H9 (cell line): ENCODE data around the gene KIAA1614. TPM values are rescaled to one million over a fixed set of nuclear protein-coding genes. Genes with fewer than 3 reads are reported as not detected.

Experiments
- DNase-seq: peaks from one replicate; pipeline ENCODE4 v3.0.0-alpha.2; 2017
- H2AFZ ChIP-seq: one replicate; pipeline ENCODE4 v1.6.1; 2013; ENCODE audit warnings: mild to moderate bottlenecking, low read length, control low read depth, moderate library complexity
- H2AK5ac ChIP-seq: 2 replicates; pipeline ENCODE4 v1.6.1; 2013; ENCODE audit warnings: low read length, control low read depth, mixed read lengths; ENCODE audit not compliant: insufficient read length
- H2BK120ac ChIP-seq: one replicate; pipeline ENCODE4 v1.6.1; 2013; ENCODE audit warnings: low read depth, mild to moderate bottlenecking, low read length, control low read depth, inconsistent platforms; ENCODE audit not compliant: poor library complexity, severe bottlenecking
- H2BK12ac ChIP-seq: 2 replicates; pipeline ENCODE4 v1.6.1; 2013; ENCODE audit warnings: low read length, control low read depth, mixed read lengths, low read depth; ENCODE audit not compliant: insufficient read length
- H2BK15ac ChIP-seq: 2 replicates; pipeline ENCODE4 v1.6.1; 2013; ENCODE audit warnings: low read depth, low read length, control low read depth
- H2BK20ac ChIP-seq: one replicate; pipeline ENCODE4 v1.6.1; 2013; ENCODE audit warnings: low read depth, mild to moderate bottlenecking, low read length, control low read depth, inconsistent platforms; ENCODE audit not compliant: poor library complexity, severe bottlenecking
- H2BK5ac ChIP-seq: 2 replicates; pipeline ENCODE4 v1.6.1; 2013; ENCODE audit warnings: low read length, control low read depth, mixed read lengths; ENCODE audit not compliant: insufficient read length
- H3K14ac ChIP-seq: 2 replicates; pipeline ENCODE4 v1.6.1; 2013; ENCODE audit warnings: low read length, control low read depth; ENCODE audit not compliant: insufficient read depth
- H3K18ac ChIP-seq: 2 replicates; pipeline ENCODE4 v1.6.1; 2013; ENCODE audit warnings: low read depth, mild to moderate bottlenecking, mixed read lengths, low read length, control low read depth; ENCODE audit not compliant: insufficient read length
- H3K23ac ChIP-seq: 2 replicates; pipeline ENCODE4 v1.6.1; 2013; ENCODE audit warnings: low read length, control low read depth, mixed read lengths, low read depth; ENCODE audit not compliant: insufficient read length
- H3K23me2 ChIP-seq: 2 replicates; pipeline ENCODE4 v1.6.1; 2013; ENCODE audit warnings: low read depth, mild to moderate bottlenecking, mixed read lengths, low read length, control low read depth; ENCODE audit not compliant: insufficient read length, poor library complexity, severe bottlenecking
- H3K27ac ChIP-seq: 2 replicates; pipeline ENCODE4 v1.5.1; 2013; ENCODE audit warnings: low read length, control low read depth, mixed read lengths, low read depth; ENCODE audit not compliant: insufficient read length
- H3K27me3 ChIP-seq: 2 replicates; pipeline ENCODE4 v1.6.1; 2013; ENCODE audit warnings: low read length, control low read depth, inconsistent platforms; ENCODE audit not compliant: insufficient read depth
- H3K4ac ChIP-seq: 2 replicates; pipeline ENCODE4 v1.6.1; 2013; ENCODE audit warnings: low read depth, mild to moderate bottlenecking, control low read depth, inconsistent platforms, low read length, moderate library complexity
- H3K4me1 ChIP-seq: 2 replicates; pipeline ENCODE4 v1.6.1; 2013; ENCODE audit warnings: low read length, control low read depth, inconsistent platforms; ENCODE audit not compliant: insufficient read depth
- H3K4me2 ChIP-seq: 2 replicates; pipeline ENCODE4 v1.6.1; 2013; ENCODE audit warnings: low read length, control low read depth, mixed read lengths; ENCODE audit not compliant: insufficient read length, insufficient read depth
- H3K56ac ChIP-seq: 2 replicates; pipeline ENCODE4 v1.6.1; 2013; ENCODE audit warnings: low read depth, mild to moderate bottlenecking, mixed read lengths, low read length, control low read depth; ENCODE audit not compliant: insufficient read length
- H3K79me1 ChIP-seq: 2 replicates; pipeline ENCODE4 v1.6.1; 2013; ENCODE audit warnings: low read depth, mild to moderate bottlenecking, moderate library complexity, low read length, control low read depth, inconsistent platforms; ENCODE audit not compliant: insufficient read depth, poor library complexity, severe bottlenecking
- H3K79me2 ChIP-seq: 2 replicates; pipeline ENCODE4 v1.6.1; 2013; ENCODE audit warnings: low read length, control low read depth, inconsistent platforms; ENCODE audit not compliant: insufficient read depth
- H3K9ac ChIP-seq: 2 replicates; pipeline ENCODE4 v1.6.1; 2013; ENCODE audit warnings: low read length, control low read depth, mixed read lengths; ENCODE audit not compliant: insufficient read length; ENCODE audit errors: extremely low read depth
- H3K9me3 ChIP-seq: one replicate; pipeline ENCODE4 v1.6.1; 2013; ENCODE audit warnings: low read depth, low read length, inconsistent platforms; ENCODE audit not compliant: control insufficient read depth
- H3T11ph ChIP-seq: one replicate; pipeline ENCODE4 v1.6.1; 2013; ENCODE audit warnings: mild to moderate bottlenecking, low read length, control low read depth, inconsistent platforms
- H4K20me1 ChIP-seq: one replicate; pipeline ENCODE4 v1.6.1; 2013; ENCODE audit not compliant: control insufficient read depth, insufficient read length, insufficient read depth
- H4K5ac ChIP-seq: 2 replicates; pipeline ENCODE4 v1.6.1; 2013; ENCODE audit warnings: low read depth, mild to moderate bottlenecking, mixed read lengths, low read length, control low read depth; ENCODE audit not compliant: insufficient read length
- H4K8ac ChIP-seq: replicated peaks from 2 replicates; pipeline ENCODE4 v1.6.1; 2013; ENCODE audit warnings: low read length, control low read depth, mixed read lengths, low read depth; ENCODE audit not compliant: insufficient read length
- H4K91ac ChIP-seq: 2 replicates; pipeline ENCODE4 v1.6.1; 2013; ENCODE audit warnings: low read depth, mild to moderate bottlenecking, moderate library complexity, mixed read lengths, low read length, control low read depth; ENCODE audit not compliant: insufficient read length
- H3K27ac Mint-ChIP-seq, 3 experiments: 2 replicates in 2 of 3; 3 replicates in 1 of 3; pipeline ENCODE4 v1.8.0; 2020 to 2021; ENCODE audit warnings: mixed read lengths in 3 of 3, mild to moderate bottlenecking in 1 of 3, moderate library complexity in 1 of 3
- H3K27me3 Mint-ChIP-seq: 2 replicates; pipeline ENCODE4 v1.8.0; 2021; ENCODE audit warnings: low read depth, mild to moderate bottlenecking, moderate library complexity, mixed read lengths
- H3K36me3 Mint-ChIP-seq, 3 experiments: 2 replicates in 2 of 3; 3 replicates in 1 of 3; pipeline ENCODE4 v1.8.0; 2020 to 2021; ENCODE audit warnings: low read depth in 3 of 3, mixed read lengths in 3 of 3; ENCODE audit not compliant: insufficient read depth in 1 of 3
- H3K4me1 Mint-ChIP-seq, 2 experiments: 2 replicates each; pipeline ENCODE4 v1.8.0; 2020; ENCODE audit warnings: mixed read lengths in 2 of 2
- H3K4me3 Mint-ChIP-seq, 2 experiments: 2 replicates in 1 of 2; 3 replicates in 1 of 2; pipeline ENCODE4 v1.8.0; 2020 to 2021; ENCODE audit warnings: mild to moderate bottlenecking in 2 of 2, mixed read lengths in 2 of 2, moderate library complexity in 1 of 2
- H3K9me3 Mint-ChIP-seq, 2 experiments: 2 replicates in 1 of 2; 3 replicates in 1 of 2; pipeline ENCODE4 v1.8.0; 2020; ENCODE audit warnings: mild to moderate bottlenecking in 2 of 2, mixed read lengths in 2 of 2, moderate library complexity in 1 of 2
- CTCF ChIP-seq: fragments of 200-600 bp; sonication (generic); conservative IDR thresholded peaks from 3 replicates; pipeline ENCODE4 v1.8.0; 2021; ENCODE audit warnings: antibody characterized with exemption, mild to moderate bottlenecking
- WGBS: extraction: QIAGEN DNeasy Blood & Tissue Kit; methylation state at CpG from one replicate; pipeline ENCODE4 v1.1.7; 2013; ENCODE audit warnings: missing lambda C conversion rate, low lambda C conversion rate, mixed read lengths; ENCODE audit not compliant: insufficient read length; ENCODE audit errors: extremely low coverage; 5-methylcytosine and 5-hydroxymethylcytosine counted together
- total RNA-seq: library from RNA; stranded (reverse); gene quantifications from 2 replicates; pipeline ENCODE4 v1.2.1, GENCODE V29; 2021

KIAA1614 gene
- total RNA-seq, 1 experiment from 2014 or later, result 1.3 TPM

GRCh38 chr1:180912211-180912800 lies 391 bp upstream of the KIAA1614 start:
- H3K14ac ChIP-seq, result peak overlapping the region; percentile 89
- no peak overlapping the region for H4K91ac ChIP-seq
- Mint-ChIP-seq H3K9me3 (no peaks in the 10 kb centered on the region), H3K27ac (no peak overlapping the region), H3K27me3 (peaks cover 34% of the 10 kb centered on the region), H3K36me3 (no peaks in the 10 kb centered on the region; a peak in 1 of 7 replicates), H3K4me1 (peaks cover 18 to 37% of the 10 kb centered on the region in 2 experiments), H3K4me3 (peak overlapping the region; percentile 63 to 79)
- no peak overlapping the region for H2BK20ac ChIP-seq
- no peak overlapping the region for H2AFZ ChIP-seq
- no peak overlapping the region for H2BK5ac ChIP-seq
- no peak overlapping the region for H4K8ac ChIP-seq
- no peaks in the 10 kb centered on the region; the same call in 1 of the 2 replicates for H3K4me1 ChIP-seq
- H3K23ac ChIP-seq, result no peak overlapping the region
- no peak overlapping the region for H3K27ac ChIP-seq
- H2BK120ac ChIP-seq, result no peak overlapping the region
- H3K9me3 ChIP-seq, result no peaks in the 10 kb centered on the region
- no CpG with 5 or more reads among the region's 71 CpGs for WGBS
- no peak overlapping the region for H2BK15ac ChIP-seq
- H3K79me2 ChIP-seq, result no peaks in the 10 kb centered on the region
- H2AK5ac ChIP-seq, result no peak overlapping the region
- no peak overlapping the region for H3K56ac ChIP-seq
- peak; percentile 62 for DNase-seq
- H3K27me3 ChIP-seq, result no peaks in the 10 kb centered on the region
- H3K4ac ChIP-seq, result no peak overlapping the region
- no peak overlapping the region for H4K5ac ChIP-seq
- H3T11ph ChIP-seq, result no peak overlapping the region
- H3K4me2 ChIP-seq, result peak overlapping the region; percentile 51
- peaks cover 7% of the 10 kb centered on the region for H3K23me2 ChIP-seq
- no peaks in the 10 kb centered on the region for H4K20me1 ChIP-seq
- TF ChIP-seq CTCF, result no peak
- H3K18ac ChIP-seq, result peak overlapping the region; percentile 8
- H3K79me1 ChIP-seq, result no peaks in the 10 kb centered on the region
- H3K9ac ChIP-seq, result peak overlapping the region; percentile 6
- no peak overlapping the region for H2BK12ac ChIP-seq
